NCI-H128 (cell line): ENCODE data around the gene RFNG.
"Not testable (repeated sequence)": the region's sequence is repeated elsewhere in the genome, so short reads cannot be mapped to it uniquely, and the experiment has no call there.

Experiments
- DNase-seq: peaks from one replicate; lab custom pipeline; 2025; ENCODE audit not compliant: unreplicated experiment; lab: John Stamatoyannopoulos, UW

The RFNG gene

DNA sequence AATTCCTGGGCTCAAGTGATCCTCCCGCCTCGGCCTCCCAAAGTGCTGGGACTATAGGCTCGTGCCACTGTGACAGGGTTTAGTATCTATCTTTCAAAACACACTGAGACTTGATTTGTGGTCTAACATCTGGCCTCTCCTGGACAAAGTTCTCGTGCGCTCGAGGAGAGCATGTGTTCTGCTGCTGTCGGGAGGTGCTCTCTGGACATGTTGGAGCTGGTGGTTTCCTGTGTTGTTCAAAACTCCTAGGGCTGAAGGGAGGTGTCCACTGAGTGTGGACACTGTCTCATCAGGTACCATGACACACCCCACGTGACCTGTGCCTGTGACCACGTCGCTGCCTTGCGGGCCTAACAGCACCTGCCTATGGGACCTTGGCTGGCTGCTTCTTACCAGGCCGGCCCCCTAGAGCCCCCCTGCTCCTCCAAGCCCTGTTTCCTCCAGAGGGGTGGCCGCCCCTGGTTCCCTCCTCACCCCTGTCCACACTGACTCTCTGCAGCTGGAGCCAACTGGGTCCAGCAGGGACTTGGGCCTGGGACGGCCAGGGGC is 5.6 kb downstream of the RFNG start:
- no peak for DNase-seq

DNA sequence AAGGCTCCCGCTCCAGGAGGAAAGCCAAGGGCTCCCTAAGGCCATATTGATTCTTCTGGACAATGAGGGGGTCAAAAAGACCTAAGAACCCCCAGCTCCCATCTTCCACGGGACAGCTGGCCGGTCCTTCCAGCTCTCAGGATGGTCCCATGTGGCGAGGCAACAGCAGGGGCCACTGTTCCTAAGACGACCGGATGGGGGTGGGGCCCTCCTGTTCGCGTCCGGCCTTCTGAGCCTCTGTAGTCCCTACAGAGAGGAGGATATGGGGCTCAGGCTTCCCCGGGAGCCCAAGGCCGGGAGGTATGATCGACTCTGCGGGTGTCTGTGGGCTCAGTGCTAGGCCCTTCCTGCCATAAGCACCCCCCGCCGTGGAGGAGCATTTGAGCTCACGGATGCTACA is 8.1 kb downstream of the RFNG start:
- no peak for DNase-seq

DNA sequence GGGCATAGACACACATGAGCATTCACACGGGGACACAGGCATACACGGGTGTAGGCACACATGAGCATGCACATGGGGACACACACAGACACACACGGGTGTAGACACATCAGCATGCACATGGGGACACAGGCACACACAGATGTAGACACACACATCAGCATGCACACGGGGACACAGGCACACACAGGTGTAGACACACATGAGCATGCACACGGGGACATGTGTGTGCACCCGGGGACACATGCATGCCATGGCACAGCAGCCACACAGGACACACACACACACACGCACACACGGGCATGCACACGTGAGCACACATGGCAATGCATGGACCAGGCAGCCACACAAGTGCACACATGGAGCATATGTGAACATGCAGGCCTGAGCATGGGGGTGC is 9.0 kb downstream of the RFNG start:
- DNase-seq, result no peak

DNA sequence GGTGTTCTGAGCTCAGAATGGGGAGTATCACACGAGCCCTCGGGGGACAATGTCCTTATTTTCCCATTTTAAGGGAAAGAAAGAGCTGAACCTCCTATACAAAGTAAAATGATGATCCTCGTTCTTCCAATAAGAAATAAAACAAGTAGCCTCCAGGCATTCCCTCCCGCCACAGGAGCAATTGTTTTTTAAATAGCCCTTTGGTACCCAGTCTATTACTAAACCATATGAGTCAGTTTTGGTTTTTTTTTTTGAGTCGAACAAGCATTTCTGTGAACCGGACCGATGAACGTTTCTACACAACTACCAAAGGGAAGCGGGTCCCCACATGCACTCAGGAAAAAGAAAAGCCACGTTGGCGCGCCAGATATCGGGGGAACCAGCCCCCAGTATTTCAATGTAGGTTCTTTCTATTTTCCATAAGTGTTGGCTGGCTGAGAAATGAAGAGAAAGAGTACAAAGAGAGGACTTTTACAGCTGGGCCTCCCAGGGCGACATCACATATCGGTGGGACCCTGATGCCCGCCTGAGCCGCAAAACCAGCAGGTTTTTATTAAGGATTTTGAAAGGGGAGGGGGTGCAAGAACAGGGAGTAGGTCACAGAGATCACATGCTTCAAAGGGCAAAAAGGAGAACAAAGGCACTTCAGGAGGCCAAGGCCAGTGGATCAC is 10.3 kb downstream of the RFNG start:
- no peak for DNase-seq

DNA sequence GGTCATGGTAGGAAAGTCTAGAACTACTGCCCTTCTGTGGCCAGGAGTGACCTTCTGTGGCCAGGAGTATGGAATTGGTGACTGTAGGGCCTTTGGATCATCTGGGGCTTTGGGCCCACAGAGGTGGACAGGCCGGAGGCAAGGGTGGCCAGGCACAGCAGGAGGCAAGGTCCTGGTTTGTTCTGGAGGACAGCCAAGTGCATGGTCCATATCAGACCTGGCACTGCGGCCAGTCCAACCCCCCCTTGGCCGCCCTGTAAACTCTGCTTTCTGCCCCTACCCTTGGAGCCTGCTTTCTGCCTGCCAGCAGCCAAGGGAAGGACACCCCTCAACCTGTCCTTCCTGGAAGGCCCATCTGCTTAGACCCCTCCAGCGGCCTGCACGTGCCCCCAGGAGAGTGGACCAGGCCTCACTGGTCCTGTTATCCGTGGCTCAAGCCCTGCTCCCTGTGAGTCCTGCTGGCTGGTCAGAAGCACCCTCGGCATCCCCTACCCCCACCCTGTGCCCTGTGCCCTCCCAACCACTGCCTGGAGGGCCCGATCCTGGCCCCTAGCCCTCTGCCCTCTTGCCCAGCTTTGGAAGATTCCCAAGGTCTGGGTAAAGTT is 11.8 kb downstream of the RFNG start:
- DNase-seq, result no peak

DNA sequence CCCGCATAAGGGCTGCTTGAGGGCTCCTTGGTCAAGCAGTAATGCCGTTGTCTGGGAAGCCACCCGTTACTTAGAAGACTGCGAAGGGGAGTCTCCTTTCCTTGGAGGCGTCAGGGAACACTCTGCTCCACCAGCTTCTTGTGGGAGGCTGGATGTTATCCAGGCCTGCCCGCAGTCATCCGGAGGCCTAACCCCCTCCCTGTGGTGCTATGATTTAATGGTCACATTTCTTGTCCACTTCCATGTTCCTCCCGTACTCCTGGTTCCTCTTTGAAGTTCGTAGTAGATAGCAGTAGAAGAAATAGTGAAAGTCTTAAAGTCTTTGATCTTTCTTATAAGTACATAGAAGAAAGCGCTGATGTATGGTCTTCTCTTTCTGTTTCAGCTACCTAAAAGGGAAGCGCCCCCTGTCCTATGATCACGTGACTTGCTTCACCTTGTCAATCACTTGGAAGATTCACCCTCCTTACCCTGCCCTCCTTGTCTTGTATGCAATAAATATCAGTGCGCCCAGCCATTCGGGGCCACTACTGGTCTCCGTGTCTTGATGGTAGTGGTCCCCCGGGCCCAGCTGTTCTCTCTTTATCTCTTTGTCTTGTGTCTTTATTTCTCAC is 12.7 kb downstream of the RFNG start:
- not testable (repeated sequence) for DNase-seq

DNA sequence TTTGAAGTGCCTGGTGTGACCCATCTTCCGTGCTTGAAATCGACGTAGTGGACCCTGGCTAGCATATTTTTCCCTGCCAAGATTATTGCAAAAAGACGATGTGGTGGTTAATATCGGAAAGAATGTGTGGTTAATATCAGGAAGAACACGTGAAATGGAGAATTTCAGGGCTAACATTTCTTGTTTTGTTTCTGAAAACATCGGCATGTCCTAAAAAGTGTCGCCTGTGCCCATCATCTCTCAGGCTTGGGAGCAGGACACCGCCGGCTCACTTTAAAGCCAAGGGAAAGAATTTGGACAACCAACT is 13.8 kb downstream of the RFNG start:
- DNase-seq, result no peak

DNA sequence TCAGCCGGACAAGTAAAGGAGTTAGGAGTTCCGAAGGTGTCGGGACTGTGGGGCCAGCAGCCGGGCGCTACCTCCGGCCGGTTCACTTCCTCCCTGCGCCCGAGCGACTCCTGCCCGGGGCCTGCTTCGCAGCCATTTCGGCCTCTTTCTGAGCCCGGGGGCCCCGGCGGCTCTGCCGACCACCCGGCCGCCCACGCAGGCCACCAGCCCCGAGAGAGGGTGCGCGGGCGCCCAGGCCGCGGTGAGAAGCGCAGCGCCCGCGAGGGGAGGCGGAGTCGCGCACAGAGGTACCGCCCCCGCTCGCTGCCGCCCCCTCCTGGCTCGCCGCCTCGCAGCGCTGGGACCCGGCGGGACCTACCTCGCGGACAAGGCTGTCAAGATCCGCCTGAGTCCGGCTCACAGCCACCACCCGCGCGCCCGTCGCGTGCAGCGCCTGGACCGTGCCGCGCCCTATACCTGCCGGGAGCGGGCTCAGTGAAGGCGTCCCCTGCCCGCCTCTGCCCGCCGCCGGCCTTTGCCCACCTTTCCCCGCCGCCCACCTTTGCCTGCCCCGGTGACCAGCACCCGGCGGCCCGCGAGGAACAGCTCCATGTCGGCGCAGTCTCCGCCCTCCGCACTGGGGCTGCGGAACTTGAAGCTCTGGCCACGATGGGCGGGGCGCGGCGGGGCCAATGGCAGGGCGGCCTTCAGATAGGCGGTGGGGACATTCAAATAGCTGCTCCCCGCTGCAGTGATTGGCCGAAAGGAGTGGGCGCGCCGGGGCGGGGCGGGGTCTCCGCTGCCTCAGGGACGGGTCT is 14.3 kb downstream of the RFNG start, which contains the start of gene DCXR:
DCXR (minus strand) TSS at position 606 of the 797 bp plus-strand sequence; CDS start at position 591, 15 bp downstream.
- peak; percentile 73 for DNase-seq

DNA sequence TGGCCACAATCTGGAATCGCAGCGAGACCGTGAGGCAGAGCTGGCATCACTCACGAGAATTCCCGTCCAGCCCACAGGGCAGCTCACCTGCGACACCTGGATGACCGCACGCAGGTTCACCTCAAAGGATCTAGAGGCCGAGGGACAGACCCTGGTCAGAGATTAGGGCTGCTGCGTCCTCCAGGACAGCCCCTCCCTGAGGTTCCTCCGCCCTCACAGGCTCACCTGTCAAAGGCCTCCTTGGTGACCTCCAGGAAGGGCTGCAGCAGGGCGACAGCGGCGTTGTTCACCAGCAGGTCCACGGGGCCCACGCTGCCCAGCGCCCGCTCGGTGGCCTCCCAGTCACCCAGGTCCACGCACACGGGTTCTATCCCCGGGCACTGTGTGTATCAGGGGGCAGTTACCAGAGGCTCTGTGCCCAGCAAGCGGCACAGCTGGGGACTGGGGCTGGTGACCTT is 14.9 kb downstream of the RFNG start:
- no peak for DNase-seq

DNA sequence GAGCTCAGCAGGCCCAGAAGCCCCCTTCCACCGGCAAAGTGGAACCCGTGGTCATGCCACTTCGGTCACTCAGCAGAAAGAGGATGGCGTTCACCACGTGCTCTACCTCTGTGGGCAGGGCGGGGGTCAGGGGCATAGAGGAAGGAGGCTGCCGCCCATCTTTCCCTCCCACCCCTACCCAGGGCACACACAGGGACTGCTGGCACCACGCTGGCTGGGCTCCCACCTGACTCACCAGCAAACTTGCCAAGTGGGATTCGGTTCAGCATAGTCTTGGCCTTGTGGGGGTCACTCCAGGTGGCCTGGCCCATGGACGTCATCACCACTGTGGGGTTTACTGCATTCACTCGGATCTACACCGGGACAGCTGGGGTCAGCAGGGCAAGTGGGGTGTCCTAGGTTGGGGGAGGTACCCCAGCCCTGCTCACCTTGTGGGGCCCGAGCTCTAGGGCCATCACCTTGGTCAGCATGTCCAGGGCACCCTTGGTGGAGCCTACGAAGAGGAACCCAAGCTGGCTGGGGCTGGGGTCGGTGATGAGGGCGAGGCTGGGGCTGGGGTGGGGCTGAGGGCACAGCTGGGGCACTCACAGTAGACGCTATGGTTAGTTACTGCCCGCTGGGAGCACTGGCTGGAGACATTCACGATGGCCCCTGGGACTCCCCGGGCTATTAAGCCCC is 15.5 kb downstream of the RFNG start:
- no peak for DNase-seq

DNA sequence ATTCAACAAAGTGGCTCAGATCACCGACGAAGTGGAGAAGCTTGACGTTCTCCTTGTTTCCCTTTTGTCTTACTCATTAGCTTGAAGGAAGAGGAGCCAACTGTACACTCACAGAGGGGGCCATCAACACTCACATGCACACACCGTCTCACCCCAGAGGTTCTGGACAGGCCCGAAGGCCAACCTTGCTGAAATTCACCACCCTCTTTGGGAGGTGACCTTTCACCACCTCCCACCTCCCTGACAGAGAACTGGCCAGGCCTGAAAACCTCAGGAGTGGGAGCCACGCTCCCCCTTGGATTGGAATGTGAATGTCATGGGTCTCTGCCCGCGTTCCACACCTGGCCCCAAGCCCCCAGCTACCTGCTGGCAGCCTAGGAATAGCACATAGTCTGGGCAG is 16.1 kb downstream of the RFNG start:
- no peak for DNase-seq

DNA sequence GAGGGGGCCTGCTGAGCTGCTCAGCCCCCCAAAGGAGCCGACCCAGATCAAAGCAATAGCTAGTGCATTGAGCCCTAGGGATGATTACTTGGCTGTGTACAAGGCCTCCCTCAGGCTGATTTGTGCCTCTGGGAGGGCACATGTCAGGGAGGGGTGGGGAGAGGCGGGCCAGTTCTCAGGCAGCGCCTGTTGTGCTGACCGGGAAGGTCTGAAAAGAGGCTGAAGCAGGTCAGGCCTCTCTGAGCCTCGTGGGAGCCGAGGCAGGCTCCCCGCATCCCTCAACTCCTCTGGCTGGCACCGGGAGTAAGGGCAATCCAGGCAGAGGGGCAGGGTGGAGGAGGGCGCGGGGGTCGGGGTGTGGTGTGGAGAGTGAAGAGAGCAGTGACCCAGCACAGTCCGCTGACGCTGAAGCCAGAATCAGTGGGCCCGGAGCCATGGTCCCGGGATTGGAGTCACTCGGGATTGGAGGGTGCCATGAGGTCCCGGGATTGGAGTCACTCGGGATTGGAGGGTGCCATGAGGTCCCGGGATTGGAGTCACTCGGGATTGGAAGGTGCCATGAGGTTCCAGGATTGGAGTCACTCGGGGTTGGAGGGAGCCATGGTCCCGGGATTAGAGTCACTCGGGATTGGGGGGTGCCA is 17.1 kb downstream of the RFNG start:
- no peak for DNase-seq

DNA sequence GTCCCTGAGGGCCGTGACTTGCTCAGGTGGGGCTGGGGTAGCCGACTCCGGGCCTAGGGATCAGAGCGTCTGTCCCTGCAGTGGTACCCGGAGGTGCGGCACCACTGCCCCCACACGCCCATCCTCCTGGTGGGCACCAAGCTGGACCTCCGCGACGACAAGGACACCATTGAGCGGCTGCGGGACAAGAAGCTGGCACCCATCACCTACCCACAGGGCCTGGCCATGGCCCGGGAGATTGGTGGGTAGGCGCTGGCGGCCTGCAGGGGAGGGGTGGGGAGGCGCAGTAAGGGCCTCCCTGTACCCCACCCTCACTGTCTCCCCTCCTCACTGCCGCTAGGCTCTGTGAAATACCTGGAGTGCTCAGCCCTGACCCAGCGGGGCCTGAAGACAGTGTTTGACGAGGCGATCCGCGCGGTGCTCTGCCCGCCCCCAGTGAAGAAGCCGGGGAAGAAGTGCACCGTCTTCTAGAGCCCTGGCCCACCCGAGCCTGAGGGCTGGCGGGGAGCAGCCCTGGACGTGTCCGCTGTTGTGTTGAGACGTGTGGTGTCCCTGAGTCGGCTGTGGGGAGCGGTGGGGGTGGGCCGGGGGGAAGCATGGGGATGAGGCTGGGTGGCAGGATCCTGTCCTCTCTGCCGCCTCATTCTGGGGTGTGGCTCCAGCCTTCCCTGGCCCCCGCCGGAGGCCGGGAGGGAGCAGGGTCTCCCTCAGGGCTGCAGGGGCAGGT is 18.1 kb downstream of the RFNG start:
- no peak for DNase-seq

DNA sequence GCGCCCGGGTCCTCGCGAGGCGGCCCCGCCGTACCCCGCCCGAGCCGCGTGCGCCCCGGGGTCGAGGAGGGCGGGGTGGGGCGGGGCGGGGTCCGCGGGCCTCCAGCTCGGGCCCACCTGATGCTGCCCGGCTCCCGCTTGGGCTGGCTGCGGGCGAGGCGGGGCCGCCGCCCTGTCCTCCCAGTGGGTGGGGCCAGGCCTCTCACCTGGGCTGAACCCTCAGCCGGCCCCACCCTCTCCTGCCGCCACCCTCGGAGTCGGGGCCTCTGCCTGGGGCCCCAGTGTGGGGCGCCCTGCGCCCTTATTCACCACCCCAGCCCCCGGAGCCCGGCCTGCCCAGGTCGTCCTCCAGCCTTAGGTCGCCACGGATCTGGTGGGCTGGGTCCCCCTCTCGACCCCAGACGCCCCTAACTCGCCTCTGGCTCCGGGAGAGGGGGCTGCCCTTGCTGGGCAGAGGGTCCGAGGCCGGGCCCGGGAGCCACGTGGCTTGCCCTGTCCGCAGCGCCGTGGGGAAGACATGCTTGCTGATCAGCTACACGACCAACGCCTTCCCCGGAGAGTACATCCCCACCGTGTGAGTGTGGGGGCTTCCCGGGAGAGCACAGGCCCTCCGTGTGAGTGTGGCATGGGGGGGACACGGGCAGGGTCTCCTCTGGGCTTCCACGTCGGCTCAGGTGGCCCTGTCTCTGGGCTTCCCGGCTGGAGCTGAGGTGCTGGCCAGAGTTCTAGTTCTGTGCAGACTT is 19.6 kb downstream of the RFNG start:
- DNase-seq, result no peak

DNA sequence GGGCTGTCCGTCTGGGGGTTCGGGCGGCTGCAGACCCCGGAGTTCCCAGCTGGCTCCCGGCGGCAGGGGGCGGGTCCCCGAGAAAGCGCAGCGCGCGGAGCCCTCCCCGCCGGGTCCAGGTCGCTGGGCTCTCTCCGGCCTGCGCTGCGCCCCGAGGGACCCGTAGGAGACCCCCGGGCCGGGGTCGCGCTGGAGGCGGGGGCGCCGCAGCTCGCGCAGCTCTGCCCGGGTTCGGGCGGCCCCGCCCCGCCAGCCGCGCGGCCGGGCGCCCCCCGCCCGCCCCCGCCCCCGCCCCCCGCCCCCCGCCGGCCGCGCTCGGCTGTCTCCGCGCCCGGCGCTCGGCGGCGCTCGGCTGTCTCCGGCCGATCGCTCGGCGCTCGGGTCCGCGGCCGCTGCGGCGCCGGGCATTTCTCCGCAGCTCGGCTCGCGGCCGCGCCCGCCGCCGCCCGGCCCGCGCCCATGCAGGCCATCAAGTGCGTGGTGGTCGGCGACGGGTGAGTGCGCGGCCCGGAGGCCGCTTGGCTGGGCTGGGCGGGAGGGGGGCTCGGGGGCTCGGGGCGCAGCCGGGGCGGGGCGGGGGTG is 20.2 kb downstream of the RFNG start, which contains the start of gene RAC3:
RAC3 (plus strand) TSS at position 376 of the 582 bp plus-strand sequence; CDS start at position 460, 84 bp downstream.
- no peak for DNase-seq

DNA sequence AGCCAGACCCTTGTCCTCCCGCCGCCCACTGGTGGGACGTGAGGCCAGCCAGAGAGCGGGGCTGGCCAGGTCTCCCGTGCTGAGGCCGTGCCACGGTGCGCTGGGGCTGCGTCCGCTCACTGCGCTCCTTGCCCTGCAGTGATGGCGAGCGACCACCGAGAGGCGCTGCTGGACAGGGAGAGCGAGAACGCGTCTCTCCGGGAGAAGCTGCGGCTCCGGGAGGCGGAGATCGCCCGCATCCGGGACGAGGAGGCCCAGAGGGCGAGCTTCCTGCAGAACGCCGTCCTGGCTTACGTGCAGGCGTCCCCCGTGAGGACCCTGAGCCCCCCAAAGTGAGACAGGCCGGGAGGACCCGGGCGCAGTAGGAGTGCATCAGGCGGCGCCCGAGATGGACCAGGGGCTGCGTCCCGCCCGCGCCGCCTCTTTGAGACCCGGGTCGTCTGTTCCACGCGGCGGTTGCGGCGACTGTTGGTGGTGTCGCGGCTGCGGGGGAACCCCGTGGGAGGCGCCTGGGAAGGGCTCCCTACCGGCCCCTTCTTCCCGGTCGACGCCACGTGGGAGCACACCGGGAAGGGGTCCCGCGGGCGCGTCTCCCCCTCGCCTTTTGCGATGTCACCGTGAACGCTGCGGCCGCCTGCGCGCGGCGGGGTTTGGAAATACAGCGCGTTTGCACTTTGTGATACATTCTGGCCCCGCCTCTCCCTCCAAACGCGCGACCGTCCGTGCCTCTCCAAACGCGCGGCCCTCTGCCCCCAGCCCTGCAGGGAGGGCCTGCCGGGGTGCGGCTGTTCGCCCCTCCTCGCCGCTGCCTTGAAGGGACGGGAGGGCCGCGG is 20.9 kb downstream of the RFNG start:
- peak; percentile 56 for DNase-seq

DNA sequence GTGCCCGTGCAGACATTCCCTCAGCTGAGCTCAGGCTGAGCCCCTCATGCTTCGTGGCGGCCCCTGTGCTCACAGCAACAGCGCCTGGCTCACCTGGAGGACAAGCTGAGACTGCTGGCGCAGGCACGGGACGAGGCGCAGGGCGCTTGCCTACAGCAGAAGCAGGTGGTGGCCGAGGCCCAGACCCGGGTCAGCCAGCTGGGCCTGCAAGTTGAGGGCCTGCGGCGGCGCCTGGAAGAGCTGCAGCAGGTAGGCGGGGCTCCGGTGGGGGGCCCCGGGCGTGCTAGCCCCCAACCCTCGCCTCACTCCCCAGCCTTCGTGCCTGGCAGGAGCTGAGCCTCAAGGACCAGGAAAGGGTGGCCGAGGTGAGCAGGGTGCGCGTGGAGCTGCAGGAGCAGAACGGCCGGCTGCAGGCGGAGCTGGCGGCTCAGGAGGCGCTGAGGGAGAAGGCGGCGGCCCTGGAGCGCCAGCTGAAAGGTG is 21.6 kb downstream of the RFNG start:
- DNase-seq, result no peak

DNA sequence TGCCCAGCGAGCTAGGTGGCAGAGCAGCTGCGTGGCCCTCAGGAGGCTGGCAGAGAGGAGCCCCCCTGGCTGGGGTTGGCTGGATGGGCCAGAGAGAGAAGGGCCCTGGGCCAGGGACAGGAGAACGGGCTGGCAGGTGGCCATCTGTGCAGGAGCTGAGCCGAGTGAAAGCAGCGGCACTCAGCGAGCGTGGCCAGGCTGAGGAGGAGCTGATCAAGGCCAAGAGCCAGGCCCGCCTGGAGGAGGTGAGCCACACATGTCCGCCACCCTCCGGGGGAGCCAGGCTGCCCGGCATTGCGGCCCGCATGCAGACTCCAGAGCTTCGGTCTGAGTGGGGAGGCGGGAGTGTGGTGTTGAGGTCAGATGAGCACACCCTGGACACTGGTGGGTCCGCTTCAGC is 22.2 kb downstream of the RFNG start:
- DNase-seq, result no peak
